ENCODE measurements around the gene KRTAP5-8. TPM values are rescaled to one million over a fixed set of nuclear protein-coding genes. Genes with fewer than 3 reads are reported as not detected.
"Not testable (repeated sequence)": the region's sequence is repeated elsewhere in the genome, so short reads cannot be mapped to it uniquely, and the experiment has no call there.

KRTAP5-8 gene
- total and polyA plus RNA-seq, 2 experiments from 2014 or later: not detected

DNA sequence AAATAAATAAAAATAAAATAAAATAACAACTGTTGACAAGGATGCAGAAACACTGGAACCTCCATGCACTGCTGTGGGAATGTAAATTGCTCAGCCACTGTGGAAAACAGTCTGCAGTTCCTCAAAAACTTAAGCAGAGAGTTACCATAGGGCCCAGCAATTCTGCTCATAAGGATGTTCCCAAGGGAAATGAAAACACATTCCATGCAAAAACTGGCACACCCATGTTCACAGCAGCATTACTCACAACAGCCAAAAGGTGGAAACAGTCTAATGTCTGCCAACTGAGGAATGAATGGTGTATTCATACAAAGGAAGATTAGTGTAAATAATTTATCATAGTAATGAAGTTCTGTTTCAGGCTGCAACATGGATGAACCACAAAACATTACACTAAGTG lies 24.3 kb downstream of the KRTAP5-8 start:
- no peaks in the 10 kb centered on the region for H3F3A ChIP-seq (ENCODE audit: insufficient read depth)
- no peaks in the 10 kb centered on the region for H4K20me1 ChIP-seq (ENCODE audit: insufficient read depth)
- H3K4me1 ChIP-seq (ENCODE audit: insufficient read depth): no peaks in the 10 kb centered on the region
- in situ Hi-C loops (cut with MboI): no loop called here
- no peak for TF ChIP-seq EZH2phosphoT487 (IDR thresholded peaks at IDR 0.05; ENCODE audit: insufficient read depth, low read depth)
- TF ChIP-seq EZH2 (IDR thresholded peaks at IDR 0.05; ENCODE audit: insufficient read depth, poor library complexity, severe bottlenecking): no peak
- H3K9ac ChIP-seq: no peak overlapping the region
- no peaks in the 10 kb centered on the region for H3K27me3 ChIP-seq (replicated peaks; ENCODE audit: insufficient read depth)
- H3K27ac ChIP-seq: no peak overlapping the region
- no peaks in the 10 kb centered on the region for H3K9me2 ChIP-seq (ENCODE audit: insufficient read depth)
- H3K36me3 ChIP-seq (ENCODE audit: low read depth): no peaks in the 10 kb centered on the region
- H3K79me2 ChIP-seq (ENCODE audit: insufficient read depth): no peaks in the 10 kb centered on the region
- H2AFZ ChIP-seq: no peak overlapping the region
- no peaks in the 10 kb centered on the region for H3K9me3 ChIP-seq (ENCODE audit: low read depth)
- no peak overlapping the region for H3K4me3 ChIP-seq
- DNase-seq: peak; percentile 25
- H3K4me2 ChIP-seq (ENCODE audit: unreplicated experiment): no peak overlapping the region

DNA sequence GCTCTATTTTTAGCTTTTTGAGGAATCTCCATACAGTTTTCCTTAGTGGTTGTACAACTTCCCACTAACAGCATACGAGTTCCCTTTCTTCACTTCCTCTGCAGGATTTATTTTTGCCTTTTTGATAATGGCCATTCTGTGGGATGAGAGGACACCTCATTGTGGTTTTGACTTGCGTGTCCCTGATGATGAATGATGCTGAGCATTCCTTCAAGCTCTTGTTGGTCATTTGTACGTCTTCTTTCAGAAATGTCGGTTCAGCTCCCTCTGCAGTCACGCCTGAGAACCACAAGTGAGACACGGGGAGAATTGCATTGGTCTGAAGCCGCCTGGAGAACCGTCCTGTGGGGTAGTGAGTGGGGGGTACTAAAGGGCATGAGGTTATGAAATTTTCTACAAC lies 25.6 kb downstream of the KRTAP5-8 start:
- Histone ChIP-seq H3K79me2 (ENCODE audit: insufficient read depth) (no peaks in the 10 kb centered on the region), H3K4me3 (no peak overlapping the region), H2AFZ (no peak overlapping the region), H3K27ac (no peak overlapping the region), H3K4me2 (ENCODE audit: unreplicated experiment) (no peak overlapping the region), H3F3A (ENCODE audit: insufficient read depth) (no peaks in the 10 kb centered on the region), H3K36me3 (ENCODE audit: low read depth) (no peaks in the 10 kb centered on the region), H3K9ac (no peak overlapping the region), H3K9me3 (ENCODE audit: low read depth) (no peaks in the 10 kb centered on the region), H3K4me1 (ENCODE audit: insufficient read depth) (no peaks in the 10 kb centered on the region), H3K9me2 (ENCODE audit: insufficient read depth) (no peaks in the 10 kb centered on the region), H4K20me1 (ENCODE audit: insufficient read depth) (no peaks in the 10 kb centered on the region), H3K27me3 (replicated peaks; ENCODE audit: insufficient read depth) (peaks cover 8% of the 10 kb centered on the region)
- peak; percentile 66 for DNase-seq
- TF ChIP-seq EZH2phosphoT487 (IDR thresholded peaks at IDR 0.05; ENCODE audit: insufficient read depth, low read depth) (no peak), EZH2 (IDR thresholded peaks at IDR 0.05; ENCODE audit: insufficient read depth, poor library complexity, severe bottlenecking) (no peak)
- 11 to 16% methylated on average over 8 of the region's 8 CpGs for WGBS, 2 experiments (ENCODE audit: low coverage in 1 of 2, low lambda C conversion rate in 2 of 2, missing lambda C conversion rate in 2 of 2)
- in situ Hi-C loops (cut with MboI): no loop called here

DNA sequence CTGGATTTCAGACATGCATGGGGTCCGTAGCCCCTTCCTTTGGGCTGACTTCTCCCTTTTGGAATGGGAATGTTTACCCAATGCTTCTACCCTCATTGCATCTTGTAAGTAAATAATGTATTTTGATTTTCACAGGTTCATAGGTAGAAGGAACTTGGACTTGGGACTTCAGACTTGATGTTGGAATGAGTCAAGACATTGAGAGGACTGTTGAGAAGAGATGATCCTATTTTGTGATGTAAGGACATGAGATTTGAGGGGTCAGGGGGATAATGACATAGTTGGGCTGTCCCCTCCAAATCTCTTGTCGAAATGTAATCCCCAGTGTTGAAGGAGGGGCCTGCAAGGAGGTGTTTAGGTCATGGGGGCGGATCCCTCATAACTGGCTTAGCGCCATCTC lies 26.6 kb downstream of the KRTAP5-8 start:
- Histone ChIP-seq H3K36me3 (ENCODE audit: low read depth) (no peaks in the 10 kb centered on the region), H3K4me3 (no peak overlapping the region), H3K9ac (no peak overlapping the region), H4K20me1 (ENCODE audit: insufficient read depth) (no peaks in the 10 kb centered on the region), H3K9me2 (ENCODE audit: insufficient read depth) (no peaks in the 10 kb centered on the region), H3K4me2 (ENCODE audit: unreplicated experiment) (no peak overlapping the region), H3K27me3 (replicated peaks; ENCODE audit: insufficient read depth) (peaks cover 9% of the 10 kb centered on the region), H3K79me2 (ENCODE audit: insufficient read depth) (no peaks in the 10 kb centered on the region), H3K4me1 (ENCODE audit: insufficient read depth) (no peaks in the 10 kb centered on the region), H2AFZ (no peak overlapping the region), H3K27ac (no peak overlapping the region), H3K9me3 (ENCODE audit: low read depth) (no peaks in the 10 kb centered on the region), H3F3A (ENCODE audit: insufficient read depth) (no peaks in the 10 kb centered on the region)
- DNase-seq: no peak
- in situ Hi-C loops (cut with MboI): no loop called here
- TF ChIP-seq EZH2phosphoT487 (IDR thresholded peaks at IDR 0.05; ENCODE audit: insufficient read depth, low read depth) (no peak), EZH2 (IDR thresholded peaks at IDR 0.05; ENCODE audit: insufficient read depth, poor library complexity, severe bottlenecking) (no peak)
- WGBS, 2 experiments (ENCODE audit: low coverage in 1 of 2, low lambda C conversion rate in 2 of 2, missing lambda C conversion rate in 2 of 2): 56 to 64% methylated on average over 4 of the region's 4 CpGs

DNA sequence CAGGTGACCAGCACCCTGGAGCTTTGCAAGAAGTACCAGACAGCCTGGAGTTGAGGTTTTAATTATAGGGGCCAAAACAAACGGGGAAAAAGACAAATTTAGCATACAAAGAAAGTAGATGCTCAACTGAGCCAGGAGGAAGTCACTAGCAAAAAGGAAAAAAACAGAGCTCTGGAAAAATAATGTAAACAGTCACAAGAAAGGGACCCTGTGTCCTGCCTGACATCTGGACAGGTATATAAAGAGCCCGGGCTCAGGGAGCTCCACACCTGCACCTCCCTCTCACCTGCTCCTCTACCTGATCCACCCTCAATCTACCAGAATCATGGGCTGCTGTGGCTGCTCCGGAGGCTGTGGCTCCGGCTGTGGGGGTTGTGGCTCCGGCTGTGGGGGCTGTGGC lies 27.4 kb downstream of the KRTAP5-8 start, which contains the start of gene KRTAP5-10:
KRTAP5-10 (plus strand) TSS at position 301 of the 400 bp plus-strand sequence; CDS start at position 326, 25 bp downstream.
- no peak within 1 kb of the TSS for H3K9ac ChIP-seq
- no peaks in the 10 kb centered on the region for H3K36me3 ChIP-seq (ENCODE audit: low read depth)
- H3F3A ChIP-seq (ENCODE audit: insufficient read depth): no peaks in the 10 kb centered on the region
- H3K4me1 ChIP-seq (ENCODE audit: insufficient read depth): no peaks in the 10 kb centered on the region
- no peak within 1 kb of the TSS for H2AFZ ChIP-seq
- H3K4me2 ChIP-seq (ENCODE audit: unreplicated experiment): no peak within 1 kb of the TSS
- no peak within 1 kb of the TSS for H3K27ac ChIP-seq
- TF ChIP-seq EZH2phosphoT487 (IDR thresholded peaks at IDR 0.05; ENCODE audit: insufficient read depth, low read depth): no peak
- no peak for TF ChIP-seq EZH2 (IDR thresholded peaks at IDR 0.05; ENCODE audit: insufficient read depth, poor library complexity, severe bottlenecking)
- no peaks in the 10 kb centered on the region for H3K9me3 ChIP-seq (ENCODE audit: low read depth)
- in situ Hi-C loops (cut with MboI): no loop called here
- no peaks in the 10 kb centered on the region for H3K9me2 ChIP-seq (ENCODE audit: insufficient read depth)
- H4K20me1 ChIP-seq (ENCODE audit: insufficient read depth): no peaks in the 10 kb centered on the region
- no peaks in the 10 kb centered on the region for H3K79me2 ChIP-seq (ENCODE audit: insufficient read depth)
- peaks cover 9% of the 10 kb centered on the region for H3K27me3 ChIP-seq (replicated peaks; ENCODE audit: insufficient read depth)
- H3K4me3 ChIP-seq: no peak within 1 kb of the TSS
- no peak for DNase-seq
- WGBS, 2 experiments (ENCODE audit: low coverage in 1 of 2, low lambda C conversion rate in 2 of 2, missing lambda C conversion rate in 2 of 2): 46 to 48% methylated on average over 5 of the region's 5 CpGs

DNA sequence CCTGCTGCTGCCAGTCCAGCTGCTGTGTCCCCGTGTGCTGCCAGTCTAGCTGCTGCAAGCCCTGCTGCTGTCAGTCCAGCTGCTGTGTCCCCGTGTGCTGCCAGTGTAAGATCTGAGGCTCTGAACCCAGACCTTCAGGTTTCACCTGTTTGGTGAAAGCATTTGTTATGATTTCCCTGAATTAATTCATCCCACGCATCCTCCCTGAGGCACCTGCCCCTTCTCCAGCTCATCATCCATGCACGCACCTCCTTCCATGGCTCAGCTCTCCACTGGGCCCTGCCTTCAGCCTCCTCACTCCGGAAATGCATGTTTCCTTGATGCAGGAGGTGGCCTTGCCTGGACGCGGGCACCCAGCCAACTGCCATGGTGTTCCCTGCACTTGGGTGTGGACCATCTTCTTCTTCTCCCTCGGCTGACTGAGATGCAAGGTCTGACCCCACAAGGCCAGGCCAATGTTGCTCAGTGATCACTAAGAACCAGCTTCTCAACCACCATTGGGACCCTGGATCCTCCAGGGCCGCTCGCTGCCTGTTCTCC lies 28.3 kb downstream of the KRTAP5-8 start:
- Histone ChIP-seq H3K9me2 (ENCODE audit: insufficient read depth) (no peaks in the 10 kb centered on the region), H2AFZ (no peak overlapping the region), H3K79me2 (ENCODE audit: insufficient read depth) (no peaks in the 10 kb centered on the region), H3K27me3 (replicated peaks; ENCODE audit: insufficient read depth) (peaks cover 9% of the 10 kb centered on the region), H3K36me3 (ENCODE audit: low read depth) (no peaks in the 10 kb centered on the region), H3K9me3 (ENCODE audit: low read depth) (no peaks in the 10 kb centered on the region), H4K20me1 (ENCODE audit: insufficient read depth) (no peaks in the 10 kb centered on the region), H3F3A (ENCODE audit: insufficient read depth) (no peaks in the 10 kb centered on the region), H3K4me1 (ENCODE audit: insufficient read depth) (no peaks in the 10 kb centered on the region), H3K9ac (no peak overlapping the region), H3K27ac (no peak overlapping the region), H3K4me2 (ENCODE audit: unreplicated experiment) (no peak overlapping the region), H3K4me3 (no peak overlapping the region)
- 52 to 59% methylated on average over 10 of the region's 10 CpGs for WGBS, 2 experiments (ENCODE audit: low coverage in 1 of 2, low lambda C conversion rate in 2 of 2, missing lambda C conversion rate in 2 of 2)
- no peak for DNase-seq
- in situ Hi-C loops (cut with MboI): no loop called here
- TF ChIP-seq EZH2 (IDR thresholded peaks at IDR 0.05; ENCODE audit: insufficient read depth, poor library complexity, severe bottlenecking): no peak
- TF ChIP-seq EZH2phosphoT487 (IDR thresholded peaks at IDR 0.05; ENCODE audit: insufficient read depth, low read depth): no peak

DNA sequence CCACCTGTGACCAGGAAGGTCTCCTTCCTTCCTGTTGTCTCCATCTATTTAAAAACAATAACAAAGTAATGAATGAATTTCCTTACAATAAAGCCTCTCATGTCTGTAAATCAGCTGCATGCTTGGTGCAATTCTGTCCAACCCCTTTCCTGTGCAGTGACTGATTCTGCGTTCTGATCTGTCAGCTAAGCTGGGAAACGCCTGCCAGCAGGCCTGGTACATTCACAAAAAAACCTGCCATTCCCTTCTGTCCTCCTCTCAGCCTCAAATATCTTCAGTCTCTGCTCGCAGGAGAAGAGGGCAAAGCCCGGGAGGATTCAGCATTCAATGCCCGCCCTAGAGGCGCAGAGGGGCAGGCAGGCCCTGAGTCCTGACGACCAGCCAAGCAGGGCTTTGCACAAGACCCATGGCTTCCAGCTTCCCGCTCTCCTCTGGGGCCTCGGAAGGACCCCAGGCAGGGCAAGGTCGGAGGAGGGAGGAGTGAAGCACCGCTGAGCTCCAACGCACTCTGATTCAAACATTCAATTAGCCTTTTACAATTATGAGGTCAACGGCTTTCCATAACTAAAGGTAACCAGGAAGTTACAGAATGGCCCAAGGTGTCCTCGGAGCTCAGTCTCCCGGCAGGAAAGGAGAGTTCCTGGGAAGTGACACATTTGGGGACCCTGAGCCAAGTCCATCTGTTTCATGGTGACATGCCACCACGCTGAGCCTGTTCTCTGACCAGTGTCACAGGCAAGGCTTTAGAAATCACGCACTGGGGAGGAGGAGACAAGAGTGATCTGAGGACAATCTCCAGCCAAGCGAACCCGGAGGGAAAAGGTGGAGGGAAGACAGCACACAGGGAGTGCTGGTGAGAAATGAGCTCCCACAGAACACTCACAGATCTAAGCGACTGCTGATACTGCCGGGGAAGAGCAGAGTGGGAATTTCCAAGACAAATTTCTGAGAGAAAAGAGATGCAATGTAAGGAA lies 29.1 kb downstream of the KRTAP5-8 start:
- H3K9ac ChIP-seq; H3K27me3 ChIP-seq (replicated peaks; ENCODE audit: insufficient read depth); H2AFZ ChIP-seq; H3K4me1 ChIP-seq (ENCODE audit: insufficient read depth); H3K4me2 ChIP-seq (ENCODE audit: unreplicated experiment); H3K79me2 ChIP-seq (ENCODE audit: insufficient read depth); H3K36me3 ChIP-seq (ENCODE audit: low read depth); H3K4me3 ChIP-seq; H3F3A ChIP-seq (ENCODE audit: insufficient read depth); H3K27ac ChIP-seq; H3K9me2 ChIP-seq (ENCODE audit: insufficient read depth); H4K20me1 ChIP-seq (ENCODE audit: insufficient read depth); H3K9me3 ChIP-seq (ENCODE audit: low read depth); in situ Hi-C loops (cut with MboI); DNase-seq: not testable (repeated sequence)
- WGBS, 2 experiments (ENCODE audit: low coverage in 1 of 2, low lambda C conversion rate in 2 of 2, missing lambda C conversion rate in 2 of 2): 56% methylated on average over 21 of the region's 21 CpGs
